NCI-H510A (cell line): Measurements from ENCODE around the gene SLC10A3.

ENCODE experiments used
- DNase-seq: peaks from one replicate; lab custom pipeline; 2025; lab: John Stamatoyannopoulos, UW

SLC10A3 gene

GRCh38 chrX:154462396-154462795 lies 28.0 kb downstream of the SLC10A3 start:
- DNase-seq = no peak

GRCh38 chrX:154460326-154460725 lies 30.1 kb downstream of the SLC10A3 start:
- no peak for DNase-seq

- DNase-seq = no peak
Measured at GRCh38 chrX:154459832-154460231, 30.6 kb downstream of the SLC10A3 start.

GRCh38 chrX:154458954-154459778 lies 31.3 kb downstream of the SLC10A3 start:
- DNase-seq = no peak

GRCh38 chrX:154458116-154458953 lies 32.1 kb downstream of the SLC10A3 start, which contains the start of gene PLXNA3:
Gene PLXNA3 (plus strand): TSS chrX:154458281. CDS start chrX:154460184, 1,903 bp downstream.
- no peak for DNase-seq

GRCh38 chrX:154457491-154458115 lies 32.8 kb downstream of the SLC10A3 start:
- peak; percentile 52 for DNase-seq

GRCh38 chrX:154452823-154453222 lies 37.6 kb downstream of the SLC10A3 start:
- no peak for DNase-seq

GRCh38 chrX:154450312-154450711 lies 40.1 kb downstream of the SLC10A3 start:
- DNase-seq = no peak

GRCh38 chrX:154449618-154450017 lies 40.8 kb downstream of the SLC10A3 start:
- no peak for DNase-seq

- no peak for DNase-seq
Measured at GRCh38 chrX:154448484-154448883, 41.9 kb downstream of the SLC10A3 start.

GRCh38 chrX:154446430-154446829 lies 44.0 kb downstream of the SLC10A3 start:
- no peak for DNase-seq

- DNase-seq = no peak
Measured at GRCh38 chrX:154445776-154446175, 44.7 kb downstream of the SLC10A3 start.

- no peak for DNase-seq
Measured at GRCh38 chrX:154444755-154445246, 45.6 kb downstream of the SLC10A3 start.

GRCh38 chrX:154443992-154444754 lies 46.3 kb downstream of the SLC10A3 start, which contains the start of gene FAM50A:
Gene FAM50A (plus strand): TSS chrX:154444141. CDS start chrX:154444236, 95 bp downstream.
- peak; percentile 57 for DNase-seq

- no peak for DNase-seq
Measured at GRCh38 chrX:154443479-154443910, 46.9 kb downstream of the SLC10A3 start.

GRCh38 chrX:154441984-154442707 lies 48.3 kb downstream of the SLC10A3 start:
- DNase-seq = no peak

GRCh38 chrX:154441564-154441963 lies 48.9 kb downstream of the SLC10A3 start:
- DNase-seq = no peak

- no peak for DNase-seq
Measured at GRCh38 chrX:154440623-154441357, 49.6 kb downstream of the SLC10A3 start.

GRCh38 chrX:154439841-154440240 lies 50.6 kb downstream of the SLC10A3 start:
- no peak for DNase-seq
